Activated CD4-positive, CD25-positive, alpha-beta regulatory T cell treated with anti-CD3 and anti-CD28 coated beads, Interleukin-2, amount 50 U/mL, for 16 hours (primary cell): ENCODE results near the gene HNRNPAB.
"Not testable (repeated sequence)": the region's sequence is repeated elsewhere in the genome, so short reads cannot be mapped to it uniquely, and the experiment has no call there.

Experiments used
- DNase-seq: peaks from one replicate; pipeline ENCODE4 v3.0.0-alpha.2; 2020; ENCODE audit warnings: low read depth, low spot score

Gene HNRNPAB

DNA sequence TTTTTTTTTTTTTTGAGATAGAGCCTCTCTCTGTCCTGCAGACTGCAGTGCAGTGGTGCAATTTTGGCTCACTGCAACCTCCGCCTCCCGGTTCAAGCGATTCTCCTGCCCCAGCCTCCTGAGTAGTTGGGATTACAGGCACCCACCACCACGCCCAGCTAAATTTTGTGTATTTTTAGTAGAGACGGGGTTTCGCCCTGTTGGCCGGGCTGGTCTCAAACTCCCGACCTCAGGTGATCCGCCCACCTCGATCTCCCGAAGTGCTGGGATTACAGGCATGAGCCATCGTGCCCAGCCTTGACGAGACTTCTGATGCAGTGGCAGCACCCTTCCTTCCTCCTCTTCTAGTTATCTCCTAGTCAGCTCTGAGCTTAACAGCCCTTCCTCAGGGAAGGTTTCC lies 24.8 kb downstream of the HNRNPAB start:
- DNase-seq = not testable (repeated sequence)

DNA sequence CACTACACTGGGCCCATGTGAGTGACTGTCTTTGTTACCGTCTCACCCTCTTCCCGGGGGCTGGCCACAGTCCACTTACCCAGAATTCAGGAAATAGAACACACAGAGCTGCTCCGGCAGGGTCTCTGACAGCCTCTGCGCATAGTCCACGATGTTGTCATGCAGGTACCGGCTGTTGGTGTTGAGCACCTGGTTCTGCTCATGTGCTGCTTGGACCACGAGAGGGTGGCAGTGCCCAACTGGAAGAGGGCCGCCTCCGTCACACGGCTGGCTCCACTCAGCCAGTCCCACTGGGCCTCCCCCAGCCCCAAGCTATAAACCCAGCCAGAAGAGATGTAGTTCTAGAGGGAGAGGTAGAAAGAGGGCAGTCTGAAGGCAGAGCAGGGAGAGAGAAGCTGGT lies 25.5 kb downstream of the HNRNPAB start:
- DNase-seq = no peak

- DNase-seq = no peak
Observed at GRCh38 chr5:178230879-178231538, 26.7 kb downstream of the HNRNPAB start.

DNA sequence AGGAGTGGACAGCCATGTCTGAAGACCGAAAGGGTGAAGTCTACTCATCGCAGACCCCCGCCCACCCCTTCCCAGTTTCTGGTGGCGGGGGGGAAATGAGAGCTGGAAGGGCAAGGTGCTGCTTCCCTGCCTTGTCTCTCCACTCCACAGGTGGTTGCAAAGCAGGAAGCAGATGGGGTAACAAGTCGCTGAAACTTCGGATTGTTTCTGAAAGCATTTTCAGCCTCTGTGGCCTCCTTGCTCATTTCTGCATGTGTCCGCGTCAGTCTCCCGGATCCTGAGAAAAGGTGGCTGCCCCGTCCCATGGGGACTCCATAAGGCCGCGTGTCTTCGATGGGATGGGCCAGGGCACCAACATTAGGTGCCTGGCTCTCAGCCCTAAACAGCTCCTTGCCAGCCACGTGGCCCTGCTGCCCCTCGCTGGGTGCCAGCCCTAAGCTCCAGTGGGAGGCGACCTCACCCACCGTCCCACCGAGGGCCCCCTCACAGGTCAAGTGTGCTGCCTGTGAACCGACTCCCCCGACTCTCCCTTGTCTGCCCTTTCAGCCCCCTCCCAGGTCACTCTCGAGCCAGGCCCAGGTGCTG lies 27.3 kb downstream of the HNRNPAB start:
- DNase-seq = no peak

DNA sequence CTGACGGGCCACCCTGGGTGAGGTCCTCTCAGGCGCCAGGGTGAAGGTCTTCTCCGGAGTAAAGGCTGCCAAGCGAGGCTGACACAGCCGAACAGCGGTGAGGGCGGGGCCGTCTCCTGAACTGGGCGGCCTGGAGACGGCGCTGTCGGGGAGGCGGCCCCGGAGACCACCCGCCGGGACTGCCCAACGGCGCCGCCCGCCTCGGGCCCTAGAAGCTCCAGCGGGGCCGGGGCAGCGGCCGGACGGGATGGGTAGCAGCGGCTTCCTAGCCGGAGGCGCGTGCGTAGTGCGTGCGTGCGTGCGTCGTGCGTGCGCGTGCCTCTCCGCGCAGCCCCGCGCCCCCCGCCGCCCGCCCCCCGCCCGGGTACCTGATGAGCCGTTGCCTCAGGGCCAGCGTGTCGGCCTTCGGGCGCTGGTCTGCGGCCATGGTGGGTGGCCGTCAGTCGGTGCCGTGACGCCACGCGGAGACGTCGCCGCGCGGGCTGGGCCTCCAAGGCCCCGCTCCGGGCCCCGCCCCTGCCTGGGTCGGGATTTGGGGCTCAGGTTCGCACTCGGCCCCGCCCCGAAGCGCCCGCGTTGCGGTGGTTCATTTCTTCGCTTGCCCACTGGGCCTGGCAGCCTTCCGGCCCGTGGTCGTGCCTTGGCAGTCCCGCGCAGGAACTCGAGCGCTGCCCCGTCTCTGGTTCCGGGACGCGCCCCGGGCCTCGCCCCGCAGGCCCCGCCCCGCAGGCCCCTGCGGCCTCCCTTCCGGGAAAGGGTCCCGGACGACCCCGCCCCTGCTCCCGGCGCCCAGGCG lies 28.0 kb downstream of the HNRNPAB start, which contains the start of gene PHYKPL:
PHYKPL (minus strand) TSS at position 679 of the 796 bp plus-strand sequence; CDS start at position 427, 252 bp downstream.
- peak; percentile 30 for DNase-seq

GRCh38 chr5:178232920-178233429 lies 28.6 kb downstream of the HNRNPAB start:
- no peak for DNase-seq

DNA sequence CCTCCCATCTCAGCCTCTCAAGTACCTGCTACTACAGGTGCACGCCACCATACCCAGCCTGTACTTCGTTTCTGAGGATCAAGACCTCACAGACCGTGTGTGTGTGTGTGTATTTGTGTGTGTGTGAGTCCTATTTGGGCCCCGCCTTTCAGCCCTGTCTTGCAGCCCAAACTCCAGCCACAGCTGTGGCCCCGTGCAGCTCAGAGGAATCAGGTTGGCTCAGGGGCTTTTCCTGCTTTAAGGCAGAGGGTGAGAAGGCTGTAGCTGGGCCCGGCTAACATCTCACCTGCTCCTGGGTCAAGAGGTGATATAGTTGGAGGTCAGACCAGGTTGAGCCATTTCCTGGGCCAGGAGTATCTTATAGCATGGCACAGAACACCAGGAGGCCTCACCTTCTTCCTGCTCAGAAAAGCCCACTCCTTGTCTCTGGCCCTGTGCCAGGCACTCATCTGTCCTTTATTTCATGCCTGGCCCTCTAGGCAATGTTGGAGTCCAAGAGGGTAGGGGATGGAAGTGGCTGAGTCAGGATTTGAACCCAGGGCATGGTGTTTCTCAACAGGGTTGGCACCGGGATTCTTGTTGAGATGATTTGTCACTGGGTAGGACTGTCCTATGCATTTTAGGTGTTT lies 29.9 kb downstream of the HNRNPAB start:
- DNase-seq = no peak

DNA sequence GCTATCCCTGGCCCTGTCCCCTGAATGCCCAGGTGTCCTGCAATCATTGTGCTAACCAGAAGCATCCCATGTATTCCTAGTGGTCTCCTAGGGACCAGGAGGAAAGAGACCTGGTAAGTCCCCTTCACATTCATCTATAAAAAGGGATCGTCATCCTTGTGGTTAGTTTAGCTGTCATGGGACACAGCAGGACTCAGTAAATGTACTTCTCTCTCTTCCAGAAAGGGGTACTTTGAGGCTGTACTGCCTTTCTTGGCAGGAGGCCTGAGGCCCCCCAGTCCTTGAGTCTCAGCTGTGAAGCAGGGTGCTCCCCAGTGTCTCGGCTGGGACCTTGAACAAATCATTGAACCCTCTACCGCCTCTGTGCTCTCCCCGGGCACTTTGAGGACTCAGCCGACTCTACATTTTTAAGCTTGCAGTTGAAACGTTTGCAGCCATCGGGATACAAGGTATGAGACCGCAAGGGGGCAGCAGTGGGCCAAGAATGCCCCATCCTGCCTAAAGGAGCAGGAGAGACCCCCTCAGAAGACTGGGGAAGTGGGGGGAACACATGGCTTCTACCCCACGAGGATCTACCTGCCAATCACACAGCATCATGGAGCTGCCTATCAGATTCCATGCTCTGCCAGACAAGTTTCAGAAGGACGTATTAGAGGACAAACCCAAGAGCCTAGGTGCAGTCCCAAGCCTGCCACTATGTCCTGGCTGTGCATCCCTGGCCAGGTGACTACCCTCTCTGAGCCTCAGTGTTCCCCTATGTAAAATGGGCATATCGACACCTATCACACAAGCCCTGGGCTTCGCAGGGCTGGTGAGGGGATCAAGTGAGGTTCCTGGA lies 30.6 kb downstream of the HNRNPAB start:
- peak; percentile 44 for DNase-seq

GRCh38 chr5:178235588-178235974 lies 31.2 kb downstream of the HNRNPAB start:
- DNase-seq = no peak

DNA sequence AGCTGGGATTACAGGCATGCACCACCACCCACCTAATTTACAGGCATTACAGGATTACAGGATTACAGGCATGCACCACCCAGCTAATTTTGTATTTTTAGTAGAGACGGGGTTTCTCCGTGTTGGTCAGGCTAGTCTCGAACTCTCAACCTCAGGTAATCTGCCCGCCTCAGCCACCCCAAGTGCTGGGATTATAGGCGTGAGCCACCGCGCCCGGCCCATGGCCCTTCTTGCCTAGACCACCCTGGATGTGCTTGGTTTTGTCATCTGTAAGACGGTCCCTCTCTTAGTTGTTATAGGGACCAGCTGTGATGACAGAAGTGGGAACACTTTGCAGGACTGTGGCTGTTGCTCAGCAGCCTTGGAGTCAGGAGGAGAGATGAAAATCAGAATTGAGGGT lies 31.8 kb downstream of the HNRNPAB start:
- no peak for DNase-seq

GRCh38 chr5:178236679-178237078 lies 32.3 kb downstream of the HNRNPAB start:
- DNase-seq = no peak

DNA sequence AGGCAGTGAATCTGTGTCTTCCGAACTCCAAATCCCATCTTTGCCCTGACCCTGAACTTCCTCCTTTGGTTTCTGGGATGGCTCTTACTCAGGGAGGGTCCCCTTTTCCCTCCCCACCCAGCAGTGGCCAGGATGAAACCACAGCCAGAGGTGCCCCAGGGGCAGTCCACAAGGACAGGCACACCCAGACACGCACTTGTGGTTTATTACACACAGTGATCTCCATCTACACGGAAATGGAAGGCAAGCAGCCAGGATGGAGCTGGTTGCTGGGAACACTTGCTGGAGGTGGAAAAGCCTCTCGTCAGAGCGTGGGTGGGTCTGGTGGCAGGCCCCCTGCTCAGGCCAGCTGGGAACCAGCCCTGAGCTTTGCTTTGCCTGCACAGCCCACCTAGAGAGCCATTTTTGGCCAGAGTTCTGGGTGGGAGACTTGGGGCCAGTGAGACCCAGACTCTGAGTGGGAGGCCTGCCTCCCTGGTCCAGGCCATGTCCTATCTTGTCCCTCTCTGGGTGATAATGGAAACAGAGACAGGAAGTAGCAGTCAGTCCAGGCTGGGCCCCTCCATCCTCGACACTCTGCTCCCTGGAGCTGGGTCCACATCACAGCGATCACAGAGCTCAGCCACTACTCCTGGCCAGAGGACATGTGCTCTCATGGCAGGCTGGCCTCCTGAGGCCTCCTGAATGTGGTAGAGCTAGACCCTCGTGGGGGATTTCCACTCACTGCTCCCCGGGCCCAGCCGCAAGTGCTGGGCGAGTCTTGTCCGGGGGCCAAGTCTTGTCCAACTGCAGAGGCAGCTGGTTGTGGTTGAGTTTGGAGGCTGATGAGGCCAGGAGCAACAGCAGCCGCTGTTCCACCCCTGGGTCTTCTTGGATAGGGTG lies 33.3 kb downstream of the HNRNPAB start:
- DNase-seq = no peak

DNA sequence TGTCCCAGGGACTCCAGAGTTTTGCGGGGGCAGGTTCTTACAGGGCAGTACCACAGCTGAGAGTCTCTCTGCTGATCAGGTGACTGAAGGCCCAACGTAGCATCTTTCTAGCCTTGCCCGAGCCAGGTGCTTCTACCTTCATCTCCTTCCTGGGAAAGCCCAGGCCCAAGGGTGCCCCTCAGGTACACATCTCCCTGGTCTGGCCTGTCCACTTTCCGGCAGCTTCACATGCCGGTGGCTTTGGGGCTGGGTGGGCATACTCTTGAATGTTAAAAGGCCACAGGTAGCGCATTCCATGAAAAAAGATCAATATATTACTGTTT lies 33.9 kb downstream of the HNRNPAB start:
- DNase-seq = no peak

DNA sequence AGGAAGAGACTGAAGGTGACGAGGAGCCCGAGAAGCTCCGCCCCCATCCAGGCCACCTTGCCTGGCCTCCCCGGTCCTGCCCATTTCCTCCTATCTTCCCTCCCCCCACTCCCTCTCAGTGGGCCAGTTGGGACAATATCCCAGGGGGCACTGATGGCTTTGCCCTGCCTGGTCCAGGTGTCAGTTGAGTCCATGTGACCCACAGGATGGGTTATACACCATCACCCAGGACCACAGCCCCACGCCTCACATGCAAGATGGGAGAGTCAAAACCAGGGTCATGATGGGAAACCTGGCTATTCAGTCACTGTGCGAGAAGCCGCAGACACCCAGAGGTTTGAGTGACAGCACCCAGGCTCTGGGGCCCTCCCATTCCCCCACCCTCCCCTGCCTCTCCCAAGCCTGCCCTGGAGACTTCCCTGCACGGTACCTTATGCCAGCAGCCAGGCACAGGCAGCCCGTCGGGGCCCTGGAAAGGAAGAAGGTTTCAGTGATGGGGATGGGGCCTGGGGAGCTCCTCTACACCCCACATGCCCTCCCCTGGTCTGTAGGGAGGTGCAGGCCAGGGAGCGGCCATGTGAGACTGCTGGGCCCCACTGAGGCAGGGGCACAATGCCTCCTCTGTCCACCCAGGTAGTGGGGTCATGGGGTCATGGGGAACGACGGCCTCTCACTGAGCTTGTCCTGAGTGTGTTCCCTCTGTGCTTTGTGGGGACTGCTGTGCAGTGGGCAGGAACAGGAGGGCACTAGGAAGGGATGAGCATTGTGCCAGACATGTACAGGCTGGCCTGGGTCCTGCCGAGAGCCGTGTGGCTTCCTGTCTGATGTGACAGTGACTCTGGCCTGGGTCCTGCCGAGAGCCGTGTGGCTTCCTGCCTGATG lies 34.6 kb downstream of the HNRNPAB start:
- DNase-seq = no peak

DNA sequence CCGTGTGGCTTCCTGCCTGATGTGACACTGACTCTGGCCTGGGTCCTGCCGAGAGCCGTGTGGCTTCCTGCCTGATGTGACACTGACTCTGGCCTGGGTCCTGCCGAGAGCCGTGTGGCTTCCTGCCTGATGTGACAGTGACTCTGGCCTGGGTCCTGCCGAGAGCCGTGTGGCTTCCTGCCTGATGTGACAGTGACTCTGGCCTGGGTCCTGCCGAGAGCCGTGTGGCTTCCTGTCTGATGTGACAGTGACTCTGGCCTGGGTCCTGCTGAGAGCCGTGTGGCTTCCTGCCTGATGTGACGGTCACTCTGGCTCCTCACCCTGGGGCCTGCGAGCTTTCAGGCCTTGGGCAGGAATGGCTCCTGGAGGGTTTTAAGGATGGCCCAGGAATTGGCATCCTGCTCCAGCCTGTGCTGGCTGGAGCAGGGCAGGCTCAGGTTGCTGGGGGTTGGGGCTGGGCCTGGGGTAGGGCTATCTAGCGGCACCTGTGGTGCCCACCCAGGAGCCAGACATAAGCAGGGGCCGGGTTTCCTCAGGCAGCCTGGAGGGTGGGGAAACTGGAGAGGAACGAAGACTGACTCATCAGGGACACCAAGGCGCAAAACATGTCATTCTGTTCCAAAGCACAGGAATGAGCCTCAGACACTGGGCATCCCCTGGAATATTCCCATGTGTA lies 35.4 kb downstream of the HNRNPAB start:
- DNase-seq = not testable (repeated sequence)

DNA sequence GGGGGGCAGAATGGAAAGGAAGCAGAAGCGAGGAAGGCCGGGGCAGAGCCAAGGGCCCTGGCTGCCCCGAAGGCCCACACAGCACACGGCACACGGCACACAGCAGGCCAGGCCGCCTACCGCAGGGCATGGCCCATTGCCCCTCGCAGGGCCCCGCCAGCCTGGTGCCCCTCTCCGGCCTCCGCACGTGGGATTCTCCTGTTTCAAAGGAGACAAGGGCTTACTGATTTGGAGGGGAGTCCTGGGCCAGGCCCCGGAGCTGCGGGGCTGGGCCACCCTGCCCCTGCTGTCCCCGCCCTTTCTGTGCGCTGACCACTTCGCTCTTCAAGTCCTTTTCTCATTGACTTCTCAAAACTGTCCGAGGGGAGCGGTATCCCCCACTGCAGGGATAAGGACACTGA lies 36.0 kb downstream of the HNRNPAB start:
- DNase-seq = no peak

- DNase-seq = no peak
Observed at GRCh38 chr5:178240766-178241165, 36.4 kb downstream of the HNRNPAB start.

GRCh38 chr5:178241231-178241663 lies 36.9 kb downstream of the HNRNPAB start:
- DNase-seq = no peak
